Measurements from ENCODE around the gene EIF3B. TPM values are rescaled to one million over a fixed set of nuclear protein-coding genes. Genes with fewer than 3 reads are reported as not detected.
"Not testable (repeated sequence)": the region's sequence is repeated elsewhere in the genome, so short reads cannot be mapped to it uniquely, and the experiment has no call there.

The EIF3B gene
- polyA plus RNA-seq, 10 donors: 85.0 to 115 (median 100.0) TPM

- DNase-seq: no peak
Measured at GRCh38 chr7:2374830-2375728, 20.5 kb downstream of the EIF3B start.

GRCh38 chr7:2376351-2377154, 21.9 kb downstream of the EIF3B start:
- no peak for DNase-seq

GRCh38 chr7:2377492-2377891, 22.9 kb downstream of the EIF3B start:
- not testable (repeated sequence) for DNase-seq

- not testable (repeated sequence) for DNase-seq
Measured at GRCh38 chr7:2378125-2378524, 23.5 kb downstream of the EIF3B start.

GRCh38 chr7:2379161-2379560, 24.5 kb downstream of the EIF3B start:
- DNase-seq: no peak

- no peak for DNase-seq
Measured at GRCh38 chr7:2379821-2380450, 25.3 kb downstream of the EIF3B start.

GRCh38 chr7:2380461-2380860, 25.8 kb downstream of the EIF3B start:
- no peak for DNase-seq

- no peak for DNase-seq
Measured at GRCh38 chr7:2381227-2381626, 26.6 kb downstream of the EIF3B start.

- DNase-seq: no peak
Measured at GRCh38 chr7:2381881-2382509, 27.4 kb downstream of the EIF3B start.

GRCh38 chr7:2383543-2384274, 29.1 kb downstream of the EIF3B start:
- DNase-seq: no peak

- no peak for DNase-seq
Measured at GRCh38 chr7:2384354-2385243, 30.0 kb downstream of the EIF3B start.

GRCh38 chr7:2386122-2386521, 31.5 kb downstream of the EIF3B start:
- DNase-seq: not testable (repeated sequence)

GRCh38 chr7:2386964-2387669, 32.5 kb downstream of the EIF3B start:
- no peak for DNase-seq

GRCh38 chr7:2387897-2388636, 33.4 kb downstream of the EIF3B start:
- DNase-seq: no peak

- DNase-seq: no peak
Measured at GRCh38 chr7:2388637-2388954, 34.0 kb downstream of the EIF3B start.

GRCh38 chr7:2390020-2390816, 35.6 kb downstream of the EIF3B start:
- peak in 1 of 3 donors; percentile 49 for DNase-seq

- DNase-seq: peak; percentile 5 to 65 (median 32)
Measured at GRCh38 chr7:2393706-2394105, 39.1 kb downstream of the EIF3B start.

- DNase-seq: no peak
Measured at GRCh38 chr7:2394566-2395082, 40.0 kb downstream of the EIF3B start.
